ENCODE results near the gene KRTAP5-3.

- TF ChIP-seq CTCF (IDR thresholded peaks at IDR 0.05), result no peak
- TF ChIP-seq POLR2A (IDR thresholded peaks at IDR 0.05), result no peak
Observed at GRCh38 chr11:1632053-1632714, 23.9 kb upstream of the KRTAP5-3 start.

Measured in lower leg skin (tissue), 3 donors.